Measurements from ENCODE around the gene CTSD. TPM values are rescaled to one million over a fixed set of nuclear protein-coding genes. Genes with fewer than 3 reads are reported as not detected.

The CTSD gene
- total RNA-seq, 1 donor from 2014 or later: 224 TPM

- Mint-ChIP-seq H3K4me3 (ENCODE audit: unreplicated experiment) (no peak overlapping the region), H3K36me3 (ENCODE audit: low read depth, unreplicated experiment) (no peaks in the 10 kb centered on the region), H3K27ac (ENCODE audit: unreplicated experiment) (no peak overlapping the region), H3K4me1 (ENCODE audit: unreplicated experiment) (no peaks in the 10 kb centered on the region), H3K9me3 (ENCODE audit: unreplicated experiment) (no peaks in the 10 kb centered on the region), H3K27me3 (ENCODE audit: unreplicated experiment) (no peaks in the 10 kb centered on the region)
- no peak for TF ChIP-seq CTCF (IDR thresholded peaks at IDR 0.05; ENCODE audit: unreplicated experiment)
- no peak for DNase-seq (ENCODE audit: low spot score)
Observed at GRCh38 chr11:1714908-1715885, 48.5 kb downstream of the CTSD start.

- Mint-ChIP-seq H3K27ac (ENCODE audit: unreplicated experiment) (no peak overlapping the region), H3K9me3 (ENCODE audit: unreplicated experiment) (no peaks in the 10 kb centered on the region), H3K4me1 (ENCODE audit: unreplicated experiment) (no peaks in the 10 kb centered on the region), H3K4me3 (ENCODE audit: unreplicated experiment) (no peak overlapping the region), H3K27me3 (ENCODE audit: unreplicated experiment) (no peaks in the 10 kb centered on the region), H3K36me3 (ENCODE audit: low read depth, unreplicated experiment) (no peaks in the 10 kb centered on the region)
- DNase-seq (ENCODE audit: low spot score): no peak
- TF ChIP-seq CTCF (IDR thresholded peaks at IDR 0.05; ENCODE audit: unreplicated experiment): no peak
Observed at GRCh38 chr11:1708716-1709115, 55.0 kb downstream of the CTSD start.

- Mint-ChIP-seq H3K4me1 (ENCODE audit: unreplicated experiment) (no peaks in the 10 kb centered on the region), H3K4me3 (ENCODE audit: unreplicated experiment) (no peak overlapping the region), H3K36me3 (ENCODE audit: low read depth, unreplicated experiment) (no peaks in the 10 kb centered on the region), H3K27ac (ENCODE audit: unreplicated experiment) (no peak overlapping the region), H3K27me3 (ENCODE audit: unreplicated experiment) (no peaks in the 10 kb centered on the region), H3K9me3 (ENCODE audit: unreplicated experiment) (no peaks in the 10 kb centered on the region)
- no peak for DNase-seq (ENCODE audit: low spot score)
- TF ChIP-seq CTCF (IDR thresholded peaks at IDR 0.05; ENCODE audit: unreplicated experiment): no peak
Observed at GRCh38 chr11:1707751-1708150, 56.0 kb downstream of the CTSD start.

DNA sequence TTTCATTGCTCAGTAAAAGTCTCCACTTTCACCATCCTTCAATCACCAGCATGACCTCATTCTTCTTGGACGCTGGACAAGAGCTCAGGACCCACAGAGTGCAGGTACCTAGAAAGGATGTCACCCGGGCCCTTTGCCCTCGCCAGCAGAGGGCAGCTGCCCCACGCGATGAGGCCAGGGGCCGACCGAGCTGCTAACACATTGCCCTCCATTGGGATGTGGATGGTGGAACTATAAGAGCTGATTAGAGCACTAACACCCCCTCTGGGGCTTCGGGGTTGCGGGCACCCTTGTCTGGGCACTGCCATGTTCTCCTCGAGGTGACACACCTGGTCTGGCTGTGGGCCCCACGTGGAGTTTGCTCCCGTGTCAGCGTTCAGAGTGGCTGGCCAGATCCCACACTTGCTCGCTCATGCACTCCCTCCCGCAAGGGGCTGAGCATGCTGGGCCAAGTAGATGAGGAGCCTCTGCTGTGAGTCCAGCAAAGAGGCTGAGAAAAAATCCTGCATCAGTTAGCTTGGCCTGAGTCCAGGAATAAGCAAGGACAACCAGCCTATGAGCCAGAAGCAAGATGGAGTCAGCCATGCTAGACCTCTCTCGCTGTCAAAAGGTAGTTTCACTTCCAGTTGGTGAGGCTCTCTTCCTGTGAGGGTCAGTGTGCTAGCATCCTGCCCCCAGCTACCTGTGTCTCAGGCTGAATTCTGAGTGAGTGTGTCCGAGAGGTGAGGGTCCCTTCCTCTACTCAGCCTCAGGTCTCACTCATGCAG is 56.9 kb downstream of the CTSD start:
- no peaks in the 10 kb centered on the region for H3K4me1 Mint-ChIP-seq (ENCODE audit: unreplicated experiment)
- TF ChIP-seq CTCF (IDR thresholded peaks at IDR 0.05; ENCODE audit: unreplicated experiment): no peak
- H3K9me3 Mint-ChIP-seq (ENCODE audit: unreplicated experiment): no peaks in the 10 kb centered on the region
- H3K27me3 Mint-ChIP-seq (ENCODE audit: unreplicated experiment): no peaks in the 10 kb centered on the region
- H3K27ac Mint-ChIP-seq (ENCODE audit: unreplicated experiment): no peak overlapping the region
- DNase-seq (ENCODE audit: low spot score): no peak
- H3K4me3 Mint-ChIP-seq (ENCODE audit: unreplicated experiment): no peak overlapping the region
- H3K36me3 Mint-ChIP-seq (ENCODE audit: low read depth, unreplicated experiment): no peaks in the 10 kb centered on the region
